WTC11 (cell line): Measurements from ENCODE around the gene SON. TPM values are rescaled to one million over a fixed set of nuclear protein-coding genes. Genes with fewer than 3 reads are reported as not detected.

Experiments used
- CREB1 ChIP-seq: sonication (generic); formaldehyde crosslinking; IDR thresholded peaks from 2 replicates; pipeline ENCODE4 v1.8.0; 2023; ENCODE audit warnings: mild to moderate bottlenecking, missing genetic modification reagents
- IRF2 ChIP-seq: sonication (generic); formaldehyde crosslinking; IDR thresholded peaks from 2 replicates; pipeline ENCODE4 v1.8.0; 2022; ENCODE audit warnings: low read depth, missing genetic modification reagents, borderline replicate concordance
- JAZF1 ChIP-seq: fragments of 250-450 bp; sonication (Bioruptor Pico); IDR thresholded peaks from 2 replicates; pipeline ENCODE4 v1.9.0; 2021; ENCODE audit warnings: moderate library complexity, mild to moderate bottlenecking, inconsistent platforms
- NFE2L1 ChIP-seq: sonication (generic); formaldehyde crosslinking; IDR thresholded peaks from 2 replicates; pipeline ENCODE4 v1.8.1; 2023; ENCODE audit warnings: missing genetic modification reagents
- NFYB ChIP-seq: sonication (generic); formaldehyde crosslinking; conservative IDR thresholded peaks from 2 replicates; pipeline ENCODE4 v1.8.0; 2022; ENCODE audit warnings: low read depth, missing genetic modification reagents
- NR2C2 ChIP-seq: sonication (generic); formaldehyde crosslinking; IDR thresholded peaks from 2 replicates; pipeline ENCODE4 v1.8.0; 2022; ENCODE audit warnings: mild to moderate bottlenecking, missing genetic modification reagents
- PRRX2 ChIP-seq: fragments of 250-450 bp; sonication (Bioruptor Pico); IDR thresholded peaks from 2 replicates; pipeline ENCODE4 v1.8.0; 2021; ENCODE audit warnings: mild to moderate bottlenecking
- RELA ChIP-seq: sonication (generic); formaldehyde crosslinking; IDR thresholded peaks from 2 replicates; pipeline ENCODE4 v1.8.1; 2022; ENCODE audit warnings: missing genetic modification reagents, mild to moderate bottlenecking, borderline replicate concordance
- RORB ChIP-seq: fragments of 250-450 bp; sonication (Bioruptor Pico); IDR thresholded peaks from 2 replicates; pipeline ENCODE4 v1.9.0; 2021; ENCODE audit warnings: mild to moderate bottlenecking
- TCF7 ChIP-seq: sonication (generic); formaldehyde crosslinking; IDR thresholded peaks from 2 replicates; pipeline ENCODE4 v1.8.0; 2022; ENCODE audit warnings: mild to moderate bottlenecking, low read depth, missing genetic modification reagents, moderate library complexity
- ZNF121 ChIP-seq: sonication (generic); formaldehyde crosslinking; IDR thresholded peaks from 2 replicates; pipeline ENCODE4 v1.8.0; 2023; ENCODE audit warnings: missing genetic modification reagents
- ZNF423 ChIP-seq: fragments of 250-450 bp; sonication (Bioruptor Pico); IDR thresholded peaks from 2 replicates; pipeline ENCODE4 v2.1.2; 2022; ENCODE audit warnings: mild to moderate bottlenecking, moderate library complexity
- total RNA-seq: library from RNA; stranded (reverse); gene quantifications from 3 replicates; pipeline ENCODE4 v1.2.3, GENCODE V29; 2021
- TF ChIP-seq, protein P1 (sequence below): fragments of 250-450 bp; sonication (Bioruptor Pico); IDR thresholded peaks from 2 replicates; pipeline ENCODE4 v1.8.0; 2021; ENCODE audit warnings: mild to moderate bottlenecking
- TF ChIP-seq, protein P2 (sequence below): sonication (generic); formaldehyde crosslinking; IDR thresholded peaks from 2 replicates; pipeline ENCODE4 v1.8.1; 2023; ENCODE audit warnings: mild to moderate bottlenecking, missing genetic modification reagents
- TF ChIP-seq, protein P3 (sequence below): sonication (generic); formaldehyde crosslinking; IDR thresholded peaks from 2 replicates; pipeline ENCODE4 v1.8.1; 2023; ENCODE audit warnings: mild to moderate bottlenecking, moderate library complexity, missing genetic modification reagents
- TF ChIP-seq, protein P4 (sequence below): sonication (generic); formaldehyde crosslinking; IDR thresholded peaks from 2 replicates; pipeline ENCODE4 v1.8.0; 2023; ENCODE audit warnings: mild to moderate bottlenecking, missing genetic modification reagents
- TF ChIP-seq, protein P5 (sequence below): sonication (generic); formaldehyde crosslinking; IDR thresholded peaks from 2 replicates; pipeline ENCODE4 v1.8.0; 2022; ENCODE audit warnings: mild to moderate bottlenecking, missing genetic modification reagents
- TF ChIP-seq, protein P6 (sequence below): sonication (generic); formaldehyde crosslinking; IDR thresholded peaks from 2 replicates; pipeline ENCODE4 v1.8.0; 2022; ENCODE audit warnings: missing genetic modification reagents
- TF ChIP-seq, protein P7 (sequence below): sonication (generic); formaldehyde crosslinking; IDR thresholded peaks from 2 replicates; pipeline ENCODE4 v1.8.1; 2023; ENCODE audit warnings: mild to moderate bottlenecking, missing genetic modification reagents, moderate library complexity
- TF ChIP-seq, protein P8 (sequence below): fragments of 250-450 bp; sonication (Bioruptor Pico); conservative IDR thresholded peaks from 2 replicates; pipeline ENCODE4 v1.9.0; 2021; ENCODE audit warnings: mild to moderate bottlenecking
- TF ChIP-seq, protein P9 (sequence below): sonication (generic); formaldehyde crosslinking; IDR thresholded peaks from 2 replicates; pipeline ENCODE4 v1.8.1; 2023; ENCODE audit warnings: mild to moderate bottlenecking, missing genetic modification reagents

SON gene
- total RNA-seq, 1 experiment from 2014 or later, result 309 TPM

DNA sequence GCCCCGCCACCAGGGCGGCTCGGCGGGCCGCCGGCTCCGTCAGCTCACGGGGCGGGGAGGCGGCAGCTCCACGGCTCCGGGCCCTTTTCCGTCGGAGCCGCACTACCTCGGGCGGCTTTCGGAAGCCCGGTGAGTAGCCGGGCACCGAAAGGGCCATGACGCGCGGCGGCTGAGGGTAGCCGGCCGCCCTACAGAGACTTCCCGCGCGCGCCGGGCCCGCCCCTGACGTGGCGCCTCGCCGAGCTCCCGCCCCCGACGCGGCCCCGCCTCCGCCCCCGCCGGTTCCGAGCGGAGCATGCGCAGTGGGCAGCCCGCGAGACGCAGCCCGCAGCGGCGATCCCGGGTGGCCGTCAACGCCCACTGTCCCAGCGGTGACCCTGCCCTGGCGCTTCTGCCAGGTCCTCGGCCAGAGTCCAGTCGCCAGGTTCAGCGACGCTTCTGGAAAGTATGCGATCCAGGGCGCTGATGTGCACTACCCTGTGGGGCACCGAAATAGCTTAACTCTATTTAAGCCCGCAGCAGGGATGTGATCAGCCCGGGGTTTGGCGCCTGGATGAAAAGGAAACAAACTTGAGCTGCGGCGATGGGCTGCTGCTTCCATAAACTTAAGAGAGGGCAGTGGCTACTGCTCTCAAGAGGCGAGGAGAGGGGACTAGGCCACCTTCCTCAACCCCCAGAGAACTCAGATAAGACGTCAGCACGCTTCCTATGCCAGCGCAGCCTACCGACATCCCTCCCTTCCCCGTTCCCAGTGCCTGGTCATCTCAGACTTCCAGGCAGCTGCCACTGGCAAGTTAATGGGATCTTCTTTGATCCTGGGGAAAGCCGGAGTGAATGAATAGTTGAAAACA, 45.9 kb downstream of the SON start, which contains the start of gene DONSON (continued):
- TF ChIP-seq, protein P1, sequence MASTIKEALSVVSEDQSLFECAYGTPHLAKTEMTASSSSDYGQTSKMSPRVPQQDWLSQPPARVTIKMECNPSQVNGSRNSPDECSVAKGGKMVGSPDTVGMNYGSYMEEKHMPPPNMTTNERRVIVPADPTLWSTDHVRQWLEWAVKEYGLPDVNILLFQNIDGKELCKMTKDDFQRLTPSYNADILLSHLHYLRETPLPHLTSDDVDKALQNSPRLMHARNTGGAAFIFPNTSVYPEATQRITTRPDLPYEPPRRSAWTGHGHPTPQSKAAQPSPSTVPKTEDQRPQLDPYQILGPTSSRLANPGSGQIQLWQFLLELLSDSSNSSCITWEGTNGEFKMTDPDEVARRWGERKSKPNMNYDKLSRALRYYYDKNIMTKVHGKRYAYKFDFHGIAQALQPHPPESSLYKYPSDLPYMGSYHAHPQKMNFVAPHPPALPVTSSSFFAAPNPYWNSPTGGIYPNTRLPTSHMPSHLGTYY, result 0 out of 2 replicates have a peak, but pooled peaks have one; percentile 41
- TF ChIP-seq, protein P2, sequence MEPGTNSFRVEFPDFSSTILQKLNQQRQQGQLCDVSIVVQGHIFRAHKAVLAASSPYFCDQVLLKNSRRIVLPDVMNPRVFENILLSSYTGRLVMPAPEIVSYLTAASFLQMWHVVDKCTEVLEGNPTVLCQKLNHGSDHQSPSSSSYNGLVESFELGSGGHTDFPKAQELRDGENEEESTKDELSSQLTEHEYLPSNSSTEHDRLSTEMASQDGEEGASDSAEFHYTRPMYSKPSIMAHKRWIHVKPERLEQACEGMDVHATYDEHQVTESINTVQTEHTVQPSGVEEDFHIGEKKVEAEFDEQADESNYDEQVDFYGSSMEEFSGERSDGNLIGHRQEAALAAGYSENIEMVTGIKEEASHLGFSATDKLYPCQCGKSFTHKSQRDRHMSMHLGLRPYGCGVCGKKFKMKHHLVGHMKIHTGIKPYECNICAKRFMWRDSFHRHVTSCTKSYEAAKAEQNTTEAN (CRISPR knock-in tag), result no peak
- TF ChIP-seq, protein P3, sequence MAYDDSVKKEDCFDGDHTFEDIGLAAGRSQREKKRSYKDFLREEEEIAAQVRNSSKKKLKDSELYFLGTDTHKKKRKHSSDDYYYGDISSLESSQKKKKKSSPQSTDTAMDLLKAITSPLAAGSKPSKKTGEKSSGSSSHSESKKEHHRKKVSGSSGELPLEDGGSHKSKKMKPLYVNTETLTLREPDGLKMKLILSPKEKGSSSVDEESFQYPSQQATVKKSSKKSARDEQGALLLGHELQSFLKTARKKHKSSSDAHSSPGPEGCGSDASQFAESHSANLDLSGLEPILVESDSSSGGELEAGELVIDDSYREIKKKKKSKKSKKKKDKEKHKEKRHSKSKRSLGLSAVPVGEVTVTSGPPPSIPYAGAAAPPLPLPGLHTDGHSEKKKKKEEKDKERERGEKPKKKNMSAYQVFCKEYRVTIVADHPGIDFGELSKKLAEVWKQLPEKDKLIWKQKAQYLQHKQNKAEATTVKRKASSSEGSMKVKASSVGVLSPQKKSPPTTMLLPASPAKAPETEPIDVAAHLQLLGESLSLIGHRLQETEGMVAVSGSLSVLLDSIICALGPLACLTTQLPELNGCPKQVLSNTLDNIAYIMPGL (CRISPR knock-in tag), result peak; percentile 21; the same call in 1 of the 2 replicates
- TF ChIP-seq RORB (CRISPR knock-in tag) (no peak), JAZF1 (CRISPR knock-in tag) (no peak), NR2C2 (CRISPR knock-in tag) (no peak), RELA (CRISPR knock-in tag) (no peak), NFE2L1 (no peak), PRRX2 (CRISPR knock-in tag) (no peak), CREB1 (no peak), NFYB (CRISPR knock-in tag) (no peak), ZNF423 (CRISPR knock-in tag) (no peak), IRF2 (CRISPR knock-in tag) (no peak), ZNF121 (CRISPR knock-in tag) (no peak), TCF7 (CRISPR knock-in tag) (no peak)
- TF ChIP-seq, protein P4, sequence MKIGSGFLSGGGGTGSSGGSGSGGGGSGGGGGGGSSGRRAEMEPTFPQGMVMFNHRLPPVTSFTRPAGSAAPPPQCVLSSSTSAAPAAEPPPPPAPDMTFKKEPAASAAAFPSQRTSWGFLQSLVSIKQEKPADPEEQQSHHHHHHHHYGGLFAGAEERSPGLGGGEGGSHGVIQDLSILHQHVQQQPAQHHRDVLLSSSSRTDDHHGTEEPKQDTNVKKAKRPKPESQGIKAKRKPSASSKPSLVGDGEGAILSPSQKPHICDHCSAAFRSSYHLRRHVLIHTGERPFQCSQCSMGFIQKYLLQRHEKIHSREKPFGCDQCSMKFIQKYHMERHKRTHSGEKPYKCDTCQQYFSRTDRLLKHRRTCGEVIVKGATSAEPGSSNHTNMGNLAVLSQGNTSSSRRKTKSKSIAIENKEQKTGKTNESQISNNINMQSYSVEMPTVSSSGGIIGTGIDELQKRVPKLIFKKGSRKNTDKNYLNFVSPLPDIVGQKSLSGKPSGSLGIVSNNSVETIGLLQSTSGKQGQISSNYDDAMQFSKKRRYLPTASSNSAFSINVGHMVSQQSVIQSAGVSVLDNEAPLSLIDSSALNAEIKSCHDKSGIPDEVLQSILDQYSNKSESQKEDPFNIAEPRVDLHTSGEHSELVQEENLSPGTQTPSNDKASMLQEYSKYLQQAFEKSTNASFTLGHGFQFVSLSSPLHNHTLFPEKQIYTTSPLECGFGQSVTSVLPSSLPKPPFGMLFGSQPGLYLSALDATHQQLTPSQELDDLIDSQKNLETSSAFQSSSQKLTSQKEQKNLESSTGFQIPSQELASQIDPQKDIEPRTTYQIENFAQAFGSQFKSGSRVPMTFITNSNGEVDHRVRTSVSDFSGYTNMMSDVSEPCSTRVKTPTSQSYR, result no peak
- TF ChIP-seq, protein P5, sequence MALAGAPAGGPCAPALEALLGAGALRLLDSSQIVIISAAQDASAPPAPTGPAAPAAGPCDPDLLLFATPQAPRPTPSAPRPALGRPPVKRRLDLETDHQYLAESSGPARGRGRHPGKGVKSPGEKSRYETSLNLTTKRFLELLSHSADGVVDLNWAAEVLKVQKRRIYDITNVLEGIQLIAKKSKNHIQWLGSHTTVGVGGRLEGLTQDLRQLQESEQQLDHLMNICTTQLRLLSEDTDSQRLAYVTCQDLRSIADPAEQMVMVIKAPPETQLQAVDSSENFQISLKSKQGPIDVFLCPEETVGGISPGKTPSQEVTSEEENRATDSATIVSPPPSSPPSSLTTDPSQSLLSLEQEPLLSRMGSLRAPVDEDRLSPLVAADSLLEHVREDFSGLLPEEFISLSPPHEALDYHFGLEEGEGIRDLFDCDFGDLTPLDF (CRISPR knock-in tag), result no peak
- TF ChIP-seq, protein P6, sequence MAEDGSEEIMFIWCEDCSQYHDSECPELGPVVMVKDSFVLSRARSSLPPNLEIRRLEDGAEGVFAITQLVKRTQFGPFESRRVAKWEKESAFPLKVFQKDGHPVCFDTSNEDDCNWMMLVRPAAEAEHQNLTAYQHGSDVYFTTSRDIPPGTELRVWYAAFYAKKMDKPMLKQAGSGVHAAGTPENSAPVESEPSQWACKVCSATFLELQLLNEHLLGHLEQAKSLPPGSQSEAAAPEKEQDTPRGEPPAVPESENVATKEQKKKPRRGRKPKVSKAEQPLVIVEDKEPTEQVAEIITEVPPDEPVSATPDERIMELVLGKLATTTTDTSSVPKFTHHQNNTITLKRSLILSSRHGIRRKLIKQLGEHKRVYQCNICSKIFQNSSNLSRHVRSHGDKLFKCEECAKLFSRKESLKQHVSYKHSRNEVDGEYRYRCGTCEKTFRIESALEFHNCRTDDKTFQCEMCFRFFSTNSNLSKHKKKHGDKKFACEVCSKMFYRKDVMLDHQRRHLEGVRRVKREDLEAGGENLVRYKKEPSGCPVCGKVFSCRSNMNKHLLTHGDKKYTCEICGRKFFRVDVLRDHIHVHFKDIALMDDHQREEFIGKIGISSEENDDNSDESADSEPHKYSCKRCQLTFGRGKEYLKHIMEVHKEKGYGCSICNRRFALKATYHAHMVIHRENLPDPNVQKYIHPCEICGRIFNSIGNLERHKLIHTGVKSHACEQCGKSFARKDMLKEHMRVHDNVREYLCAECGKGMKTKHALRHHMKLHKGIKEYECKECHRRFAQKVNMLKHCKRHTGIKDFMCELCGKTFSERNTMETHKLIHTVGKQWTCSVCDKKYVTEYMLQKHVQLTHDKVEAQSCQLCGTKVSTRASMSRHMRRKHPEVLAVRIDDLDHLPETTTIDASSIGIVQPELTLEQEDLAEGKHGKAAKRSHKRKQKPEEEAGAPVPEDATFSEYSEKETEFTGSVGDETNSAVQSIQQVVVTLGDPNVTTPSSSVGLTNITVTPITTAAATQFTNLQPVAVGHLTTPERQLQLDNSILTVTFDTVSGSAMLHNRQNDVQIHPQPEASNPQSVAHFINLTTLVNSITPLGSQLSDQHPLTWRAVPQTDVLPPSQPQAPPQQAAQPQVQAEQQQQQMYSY (CRISPR knock-in tag), result no peak; the same call in 1 of the 2 replicates
- TF ChIP-seq, protein P7, sequence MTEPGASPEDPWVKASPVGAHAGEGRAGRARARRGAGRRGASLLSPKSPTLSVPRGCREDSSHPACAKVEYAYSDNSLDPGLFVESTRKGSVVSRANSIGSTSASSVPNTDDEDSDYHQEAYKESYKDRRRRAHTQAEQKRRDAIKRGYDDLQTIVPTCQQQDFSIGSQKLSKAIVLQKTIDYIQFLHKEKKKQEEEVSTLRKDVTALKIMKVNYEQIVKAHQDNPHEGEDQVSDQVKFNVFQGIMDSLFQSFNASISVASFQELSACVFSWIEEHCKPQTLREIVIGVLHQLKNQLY (CRISPR knock-in tag), result no peak
- TF ChIP-seq, protein P8, sequence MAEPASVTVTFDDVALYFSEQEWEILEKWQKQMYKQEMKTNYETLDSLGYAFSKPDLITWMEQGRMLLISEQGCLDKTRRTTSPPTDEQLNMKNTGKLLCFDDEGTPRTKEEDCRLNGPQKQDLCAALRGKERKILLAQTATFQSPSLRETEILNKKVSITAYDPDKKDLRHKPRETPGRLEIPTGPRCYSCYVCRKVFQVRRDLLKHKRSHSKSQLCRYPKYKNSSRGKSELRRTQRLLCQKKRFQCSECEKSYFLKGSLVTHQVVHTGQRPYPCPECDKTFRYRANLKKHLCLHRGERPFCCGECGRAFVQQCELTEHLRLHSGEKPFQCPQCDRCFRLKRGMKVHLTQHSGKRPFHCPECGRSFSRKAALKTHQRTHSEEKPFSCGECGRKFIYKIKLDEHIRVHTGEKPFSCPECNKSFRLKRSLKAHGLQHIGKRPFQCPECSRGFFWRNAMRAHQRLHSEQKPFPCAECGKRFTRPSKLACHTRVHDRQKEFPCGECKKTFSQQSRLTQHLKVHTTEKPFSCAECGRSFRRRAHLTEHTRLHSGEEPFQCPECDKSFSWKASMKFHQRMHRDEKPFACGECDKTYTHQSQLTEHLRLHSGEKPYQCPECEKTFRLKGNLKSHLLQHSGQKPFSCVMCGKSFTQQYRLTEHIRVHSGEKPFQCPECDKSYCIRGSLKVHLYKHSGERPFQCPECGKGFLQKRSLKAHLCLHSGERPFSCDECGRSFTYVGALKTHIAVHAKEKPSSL (CRISPR knock-in tag), result no peak
- TF ChIP-seq, protein P9, sequence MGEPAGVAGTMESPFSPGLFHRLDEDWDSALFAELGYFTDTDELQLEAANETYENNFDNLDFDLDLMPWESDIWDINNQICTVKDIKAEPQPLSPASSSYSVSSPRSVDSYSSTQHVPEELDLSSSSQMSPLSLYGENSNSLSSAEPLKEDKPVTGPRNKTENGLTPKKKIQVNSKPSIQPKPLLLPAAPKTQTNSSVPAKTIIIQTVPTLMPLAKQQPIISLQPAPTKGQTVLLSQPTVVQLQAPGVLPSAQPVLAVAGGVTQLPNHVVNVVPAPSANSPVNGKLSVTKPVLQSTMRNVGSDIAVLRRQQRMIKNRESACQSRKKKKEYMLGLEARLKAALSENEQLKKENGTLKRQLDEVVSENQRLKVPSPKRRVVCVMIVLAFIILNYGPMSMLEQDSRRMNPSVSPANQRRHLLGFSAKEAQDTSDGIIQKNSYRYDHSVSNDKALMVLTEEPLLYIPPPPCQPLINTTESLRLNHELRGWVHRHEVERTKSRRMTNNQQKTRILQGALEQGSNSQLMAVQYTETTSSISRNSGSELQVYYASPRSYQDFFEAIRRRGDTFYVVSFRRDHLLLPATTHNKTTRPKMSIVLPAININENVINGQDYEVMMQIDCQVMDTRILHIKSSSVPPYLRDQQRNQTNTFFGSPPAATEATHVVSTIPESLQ (CRISPR knock-in tag), result no peak
